Uterus (tissue), 4 donors: ENCODE results near the gene CD9. TPM values are rescaled to one million over a fixed set of nuclear protein-coding genes. Genes with fewer than 3 reads are reported as not detected.

Source experiments
- DNase-seq, 2 donors: peaks; one replicate each; pipeline ENCODE4 v3.0.0-alpha.2; 2019 to 2020
- H3K27ac ChIP-seq, 2 donors: fragments of 200-600 bp; sonication (generic); 1 replicate in 1 of 2; 2 replicates in 1 of 2; pipeline ENCODE4 v1.5.1; 2016 to 2018
- H3K27me3 ChIP-seq, 2 donors: fragments of 200-600 bp; sonication (generic); one replicate each; pipeline ENCODE4 v1.5.1; 2018 to 2019; ENCODE audit warnings: control low read depth in 1 of 2
- H3K36me3 ChIP-seq, 2 donors: fragments of 200-600 bp; sonication (generic); one replicate each; pipeline ENCODE4 v1.5.1; 2019; ENCODE audit warnings: control low read depth in 1 of 2
- H3K4me1 ChIP-seq, 2 donors: fragments of 200-600 bp; sonication (generic); one replicate each; pipeline ENCODE4 v1.5.1; 2018 to 2019; ENCODE audit warnings: control low read depth in 1 of 2
- H3K4me3 ChIP-seq, 2 donors: fragments of 200-600 bp; sonication (generic); 1 replicate in 1 of 2; 2 replicates in 1 of 2; pipeline ENCODE4 v1.5.1; 2018 to 2019; ENCODE audit warnings: mild to moderate bottlenecking in 1 of 2
- H3K9me3 ChIP-seq, 2 donors: fragments of 200-600 bp; sonication (generic); one replicate each; pipeline ENCODE4 v1.5.1; 2019; ENCODE audit warnings: control low read depth in 1 of 2
- CTCF ChIP-seq, 4 experiments: fragments of 200-600 bp in 2 of 4; fragments of 450-650 bp in 2 of 4; sonication (generic) in 2 of 4; IDR thresholded peaks; one replicate each; pipeline ENCODE4 v1.5.1; 2016 to 2019; ENCODE audit warnings: antibody characterized with exemption in 4 of 4, mild to moderate bottlenecking in 2 of 4, moderate library complexity in 1 of 4
- POLR2A ChIP-seq, 2 donors: fragments of 450-650 bp; IDR thresholded peaks; one replicate each; pipeline ENCODE4 v1.6.1; 2016; ENCODE audit warnings: antibody characterized with exemption in 2 of 2, mild to moderate bottlenecking in 1 of 2, moderate library complexity in 1 of 2
- intact Hi-C: fragments of 100-400 bp; cut with DNase I; formaldehyde crosslinking; loops from one replicate; pipeline ENCODE4 v1.15.1; 2023; ENCODE audit warnings: low total_unique reads
- total RNA-seq, 4 donors: library from RNA; depleted of rRNA in 3 of 4; stranded (reverse); fragments of >200 nt in 3 of 4; gene quantifications; one replicate each; pipeline versions ENCODE4 v1.1.0 to v1.2.4, GENCODE V29; 2014 to 2023
- donor health status: DM: yes; HTN: yes; CAD: no.

Gene CD9
- total RNA-seq, 4 donors from 2014 or later: 161 to 275 (median 207) TPM

GRCh38 chr12:6216581-6216980 lies 16.4 kb downstream of the CD9 start:
- no peaks in the 10 kb centered on the region for H3K27me3 ChIP-seq
- no peaks in the 10 kb centered on the region for H3K36me3 ChIP-seq
- TF ChIP-seq POLR2A (IDR thresholded peaks at IDR 0.05) (no peak), CTCF (IDR thresholded peaks at IDR 0.05) (no peak)
- no peak overlapping the region for H3K4me3 ChIP-seq
- intact Hi-C loops: no loop called here
- H3K27ac ChIP-seq: peak overlapping the region; percentile 80 to 91
- H3K4me1 ChIP-seq: peaks cover 19 to 26% of the 10 kb centered on the region in 2 donors
- DNase-seq: no peak
- H3K9me3 ChIP-seq: no peaks in the 10 kb centered on the region

GRCh38 chr12:6218347-6218925 lies 18.2 kb downstream of the CD9 start:
- no peak overlapping the region for H3K4me3 ChIP-seq
- peak overlapping the region; percentile 80 to 91 for H3K27ac ChIP-seq
- H3K4me1 ChIP-seq: peaks cover 22 to 26% of the 10 kb centered on the region in 2 donors
- no peaks in the 10 kb centered on the region for H3K36me3 ChIP-seq
- no peaks in the 10 kb centered on the region for H3K9me3 ChIP-seq
- H3K27me3 ChIP-seq: no peaks in the 10 kb centered on the region
- no peak for DNase-seq
- no peak for TF ChIP-seq CTCF (IDR thresholded peaks at IDR 0.05)
- intact Hi-C loops: no loop called here

GRCh38 chr12:6219980-6220379 lies 19.8 kb downstream of the CD9 start:
- Histone ChIP-seq H3K4me1 (peaks cover 24 to 27% of the 10 kb centered on the region in 2 donors), H3K27ac (peak overlapping the region; percentile 38 to 91), H3K27me3 (no peaks in the 10 kb centered on the region), H3K9me3 (no peaks in the 10 kb centered on the region), H3K4me3 (no peak overlapping the region), H3K36me3 (no peaks in the 10 kb centered on the region)
- DNase-seq: no peak
- intact Hi-C loops: no loop called here
- TF ChIP-seq CTCF (IDR thresholded peaks at IDR 0.05) (no peak), POLR2A (IDR thresholded peaks at IDR 0.05) (no peak)

- Histone ChIP-seq H3K27me3 (no peaks in the 10 kb centered on the region), H3K9me3 (no peaks in the 10 kb centered on the region), H3K27ac (peak overlapping the region; percentile 38 to 91), H3K4me3 (no peak overlapping the region), H3K36me3 (no peaks in the 10 kb centered on the region), H3K4me1 (peaks cover 20 to 35% of the 10 kb centered on the region in 2 donors)
- DNase-seq: no peak
- intact Hi-C loops: no loop called here
- TF ChIP-seq CTCF (IDR thresholded peaks at IDR 0.05): no peak
- no peak for TF ChIP-seq POLR2A (IDR thresholded peaks at IDR 0.05)
These were observed 20.9 kb downstream of the CD9 start for GRCh38 chr12:6221146-6221545.

- Histone ChIP-seq H3K9me3 (no peaks in the 10 kb centered on the region), H3K4me3 (no peak overlapping the region), H3K27me3 (no peaks in the 10 kb centered on the region), H3K27ac (peak overlapping the region; percentile 38 to 91), H3K36me3 (no peaks in the 10 kb centered on the region), H3K4me1 (peaks cover 25 to 31% of the 10 kb centered on the region in 2 donors)
- intact Hi-C loops: no loop called here
- no peak for DNase-seq
- TF ChIP-seq POLR2A (IDR thresholded peaks at IDR 0.05) (no peak), CTCF (IDR thresholded peaks at IDR 0.05) (no peak)
These were observed 22.0 kb downstream of the CD9 start for GRCh38 chr12:6222078-6222654.
